ENCODE results near the gene SPOPL. TPM values are rescaled to one million over a fixed set of nuclear protein-coding genes. Genes with fewer than 3 reads are reported as not detected.
A peak's percentile ranks its signal among the peaks of the same experiment; 100 is the strongest.

The SPOPL gene
- total and polyA plus RNA-seq, 2 of the 4 experiments (the other 2 are of a cell fraction), result 4.8 to 20.3 TPM

- Histone ChIP-seq H2BK120ac (ENCODE audit: low read depth, low read length) (no peak overlapping the region), H3K36me3 (ENCODE audit: control insufficient read depth, insufficient read depth, low read length) (no peaks in the 10 kb centered on the region), H2AK9ac (replicated peaks; ENCODE audit: low read depth, low read length, poor library complexity) (peak overlapping the region; percentile 82), H2BK5ac (ENCODE audit: low read depth, low read length, poor library complexity, severe bottlenecking) (peak overlapping the region; percentile 79), H3K9ac (ENCODE audit: low read depth, low read length) (peak overlapping the region; percentile 67), H3K14ac (replicated peaks; ENCODE audit: low read depth, low read length) (peak overlapping the region; percentile 78; the same call in 1 of the 2 replicates), H4K5ac (ENCODE audit: low read depth, low read length) (no peak overlapping the region), H3K27ac (ENCODE audit: insufficient read depth, low read length) (peak overlapping the region; percentile 80), H4K20me1 (ENCODE audit: insufficient read depth, low read length) (peaks cover 8% of the 10 kb centered on the region; the same call in 1 of the 2 replicates), H4K91ac (ENCODE audit: insufficient read depth, low read depth, low read length) (no peak overlapping the region; the same call in 1 of the 2 replicates), H3K56ac (ENCODE audit: extremely low read depth, insufficient read depth, low read length) (peak overlapping the region; percentile 28), H3K79me1 (ENCODE audit: low read depth in 1 of 2, low read length in 2 of 2) (peaks cover 12 to 40% of the 10 kb centered on the region in 2 experiments), H4K8ac (ENCODE audit: low read depth in 2 of 2, low read length in 2 of 2) (peak overlapping the region; percentile 39 to 57; a peak in 2 of 4 replicates), H3K9me1 (ENCODE audit: insufficient read depth, low read length) (peaks cover 7% of the 10 kb centered on the region; the same call in 1 of the 2 replicates), H3K18ac (ENCODE audit: low read depth, low read length) (no peak overlapping the region; the same call in 1 of the 2 replicates), H3K4ac (ENCODE audit: low read depth, low read length) (peak overlapping the region; percentile 77; the same call in 1 of the 2 replicates), H2AFZ (replicated peaks; ENCODE audit: low read length, poor library complexity) (peak overlapping the region; percentile 95), H3K4me3 (ENCODE audit: insufficient read depth, low read depth, low read length) (peak overlapping the region; percentile 97), H3K23ac (ENCODE audit: low read depth, low read length) (0 out of 2 replicates have a peak overlapping the region, but pooled peaks have one; percentile 48), H2AK5ac (ENCODE audit: low read depth, low read length) (peak overlapping the region; percentile 21), H2BK15ac (ENCODE audit: low read depth, low read length) (no peak overlapping the region; the same call in 2 of the 3 replicates), H3K27me3 (ENCODE audit: control insufficient read depth, insufficient read depth, low read length) (no peaks in the 10 kb centered on the region), H3K4me1 (ENCODE audit: control insufficient read depth, insufficient read depth, low read length) (no peaks in the 10 kb centered on the region), H2BK20ac (ENCODE audit: low read depth, low read length) (no peak overlapping the region), H3K4me2 (ENCODE audit: low read depth, low read length) (peak overlapping the region; percentile 98), H3K9me3 (ENCODE audit: control insufficient read depth, insufficient read depth, low read length) (no peaks in the 10 kb centered on the region)
- ChIA-PET POLR2A (ENCODE audit: unreplicated experiment) (interaction anchor here (0.6 kb wide), 1 partner anchor 11 kb away, joined by 3 read pairs; no protein-coding TSS in a partner anchor), CTCF (interaction anchor here (0.8 kb wide), 1 partner anchor 128 kb away, joined by 3 read pairs; no protein-coding TSS in a partner anchor)
- in situ Hi-C loops (cut with MboI; ENCODE audit: low sequenced_read_pairs), result no loop called here
- TF ChIP-seq MAZ (IDR thresholded peaks at IDR 0.05; ENCODE audit: borderline replicate concordance, low read depth, low read length), result no peak
- TF ChIP-seq CEBPB (IDR thresholded peaks at IDR 0.05; ENCODE audit: low read depth, low read length), result no peak
- TF ChIP-seq USF2 (IDR thresholded peaks at IDR 0.05; ENCODE audit: low read depth, low read length), result no peak
- TF ChIP-seq NFE2L2 (IDR thresholded peaks at IDR 0.05; ENCODE audit: low read depth, low read length), result no peak
- no peak for TF ChIP-seq FOS (IDR thresholded peaks at IDR 0.05; ENCODE audit: low read depth, low read length)
- TF ChIP-seq SMC3 (IDR thresholded peaks at IDR 0.05; ENCODE audit: low read depth, low read length), result no peak
- TF ChIP-seq RAD21 (IDR thresholded peaks at IDR 0.05; ENCODE audit: low read length), result no peak
- BruUV-seq (replicated peaks), result TSS peak; percentile 46
- 0% methylated on average over 7 of the region's 26 CpGs; no CpG with 5 or more reads in 1 of the 2 experiments for WGBS, 2 experiments (ENCODE audit: extremely low coverage in 2 of 2, insufficient read length in 1 of 2)
- dilution Hi-C loops (cut with HindIII; ENCODE audit: low sequenced_read_pairs, unreplicated experiment), result no loop called here
- intact Hi-C loops (cut with micrococcal nuclease), result loop anchor here (5.0 to 10.0 kb wide), 3 partner anchors 285 to 588 kb away; no protein-coding TSS in a partner anchor
- DNase-seq, result no peak
- ATAC-seq (ENCODE audit: low read depth), result no peak
Measured at GRCh38 chr2:138502255-138503086, 901 bp downstream of the SPOPL start.
